Activated T-cell treated with anti-CD3 and anti-CD28 coated beads, Interleukin-2, amount 50 U/mL, for 4 hours (primary cell): ENCODE data around the gene ADPGK. TPM values are rescaled to one million over a fixed set of nuclear protein-coding genes. Genes with fewer than 3 reads are reported as not detected.
"Not testable (repeated sequence)": the region's sequence is repeated elsewhere in the genome, so short reads cannot be mapped to it uniquely, and the experiment has no call there.

Source experiments
- ATAC-seq, 2 donors: fragments of 200-7000 bp; cut with Tn5 transposase; one replicate each; pipeline ENCODE4 v1.10.0; 2021
- DNase-seq: peaks from one replicate; pipeline ENCODE4 v3.0.0-alpha.2; 2020
- H3K27me3 Mint-ChIP-seq: one replicate; pipeline ENCODE4 v1.8.0; 2021; ENCODE audit warnings: low read depth, mixed read lengths
- H3K36me3 Mint-ChIP-seq: one replicate; pipeline ENCODE4 v1.8.0; 2022; ENCODE audit warnings: mixed read lengths; ENCODE audit not compliant: insufficient read depth
- H3K4me1 Mint-ChIP-seq: one replicate; pipeline ENCODE4 v1.8.0; 2021; ENCODE audit warnings: low read depth, mixed read lengths
- H3K4me3 Mint-ChIP-seq: one replicate; pipeline ENCODE4 v1.8.0; 2021; ENCODE audit warnings: mild to moderate bottlenecking, moderate library complexity, mixed read lengths
- H3K9me3 Mint-ChIP-seq: one replicate; pipeline ENCODE4 v1.8.0; 2021; ENCODE audit warnings: mixed read lengths
- total RNA-seq, 3 donors: library from RNA; stranded (reverse); gene quantifications; one replicate each; pipeline ENCODE4 v1.2.1, GENCODE V29; 2021

Gene ADPGK
- total RNA-seq, 3 donors from 2014 or later, result 79.0 to 81.9 (median 81.8) TPM

DNA sequence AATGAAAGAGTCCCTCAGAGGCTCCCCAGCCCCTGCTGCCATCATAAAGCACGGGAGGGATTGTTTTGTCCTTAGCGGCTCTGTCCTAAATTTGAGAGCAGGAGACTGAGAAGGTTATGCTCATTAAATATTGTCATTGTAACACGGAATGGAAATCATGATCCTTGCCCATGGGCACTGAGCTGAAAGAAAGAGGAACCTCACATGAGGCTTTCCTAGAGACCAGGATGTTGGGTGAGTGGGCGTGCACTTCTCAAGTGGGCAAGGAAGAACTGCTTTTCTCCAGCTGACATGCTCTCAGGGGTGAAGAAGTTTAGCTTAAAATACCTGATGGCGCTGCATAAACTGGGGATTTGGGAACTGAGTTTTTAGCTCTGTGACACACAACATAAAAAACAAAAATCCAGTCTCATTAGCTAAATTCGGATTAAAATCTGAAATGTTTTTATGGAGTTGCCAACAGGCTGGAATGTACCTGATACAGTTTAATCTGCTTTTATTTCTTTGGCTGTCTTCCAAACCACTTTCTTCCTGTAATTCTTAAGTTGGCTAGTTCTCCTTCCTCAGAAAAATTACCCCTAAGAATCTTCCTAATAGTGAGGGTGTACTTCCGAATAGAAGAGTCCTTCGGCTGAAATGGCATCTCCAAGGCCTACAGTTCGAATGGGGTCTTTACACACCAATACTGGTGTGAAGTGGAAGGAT is 31.7 kb downstream of the ADPGK start:
- Mint-ChIP-seq H3K36me3 (peaks cover 49% of the 10 kb centered on the region), H3K9me3 (no peaks in the 10 kb centered on the region), H3K4me3 (no peak overlapping the region), H3K27me3 (no peaks in the 10 kb centered on the region), H3K4me1 (peaks cover 38% of the 10 kb centered on the region)
- no peak for DNase-seq
- no peak for ATAC-seq

DNA sequence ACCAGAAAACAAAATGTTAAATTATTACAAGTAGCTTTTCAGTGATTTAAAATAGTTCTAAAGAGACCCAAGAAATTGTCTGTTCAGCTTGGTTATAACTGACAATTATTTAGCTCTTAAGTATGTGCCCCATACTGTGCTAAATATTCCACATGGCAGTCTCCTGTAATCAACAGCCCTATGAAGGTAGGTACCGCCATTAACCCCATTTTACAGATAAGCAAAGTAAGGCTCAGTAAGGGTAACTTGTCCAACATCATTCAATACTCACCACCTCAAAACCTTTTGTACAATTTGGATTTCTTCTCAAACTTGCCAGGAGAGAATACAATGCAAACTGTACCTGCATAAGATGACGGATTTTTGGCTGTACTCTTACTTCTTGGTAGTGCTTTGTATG is 33.9 kb downstream of the ADPGK start:
- Mint-ChIP-seq H3K4me3 (no peak overlapping the region), H3K27me3 (no peaks in the 10 kb centered on the region), H3K9me3 (no peaks in the 10 kb centered on the region), H3K36me3 (peaks cover 36% of the 10 kb centered on the region), H3K4me1 (peaks cover 29% of the 10 kb centered on the region)
- ATAC-seq, result no peak
- DNase-seq, result no peak

DNA sequence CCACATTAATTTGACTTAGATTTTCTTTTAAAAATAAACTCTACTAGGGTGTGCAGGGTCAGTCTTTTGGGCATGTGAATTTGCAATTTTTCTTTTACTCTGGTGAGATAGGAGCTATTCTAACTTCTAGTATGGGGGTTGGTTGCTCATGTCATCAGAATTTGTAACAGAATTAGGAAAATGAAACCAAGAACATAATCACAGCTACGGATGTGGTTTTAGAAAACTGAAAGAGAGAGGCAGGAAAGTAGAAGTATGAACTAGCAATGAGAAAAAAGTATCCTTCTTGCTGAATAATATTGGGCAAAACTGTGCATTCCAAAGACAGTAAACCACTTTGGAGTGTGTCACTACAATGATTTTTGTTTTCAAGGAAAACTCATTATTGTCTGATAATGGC is 43.3 kb downstream of the ADPGK start:
- peaks cover 34% of the 10 kb centered on the region for H3K4me1 Mint-ChIP-seq
- DNase-seq (no peak), ATAC-seq (peak; percentile 87 to 88)
- H3K9me3 Mint-ChIP-seq, result no peaks in the 10 kb centered on the region
- H3K36me3 Mint-ChIP-seq, result peaks cover 44% of the 10 kb centered on the region
- H3K4me3 Mint-ChIP-seq, result peak overlapping the region; percentile 61
- H3K27me3 Mint-ChIP-seq, result no peaks in the 10 kb centered on the region

DNA sequence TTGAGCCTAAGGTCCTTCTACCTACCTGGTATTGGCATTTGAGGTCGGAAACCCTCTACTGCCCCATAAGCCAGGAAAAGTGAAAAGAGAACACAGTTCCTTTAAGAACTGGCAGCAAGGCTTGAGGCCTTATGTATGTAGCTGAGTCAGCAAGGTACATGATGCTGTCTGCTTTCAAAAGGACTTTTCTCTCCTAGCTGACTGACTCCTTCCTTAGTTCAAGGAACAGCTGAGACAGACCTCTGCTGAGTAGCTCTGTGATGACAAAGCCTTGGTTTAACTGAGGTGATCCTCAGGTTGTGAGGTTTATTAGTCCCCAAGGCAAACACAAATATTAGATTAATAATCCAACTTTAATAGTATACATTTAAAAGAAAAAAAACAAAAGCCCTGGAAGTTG is 45.8 kb downstream of the ADPGK start:
- Mint-ChIP-seq H3K4me3 (no peak overlapping the region), H3K4me1 (peaks cover 42% of the 10 kb centered on the region), H3K36me3 (peaks cover 55% of the 10 kb centered on the region), H3K27me3 (no peaks in the 10 kb centered on the region), H3K9me3 (no peaks in the 10 kb centered on the region)
- DNase-seq (no peak), ATAC-seq (no peak)

DNA sequence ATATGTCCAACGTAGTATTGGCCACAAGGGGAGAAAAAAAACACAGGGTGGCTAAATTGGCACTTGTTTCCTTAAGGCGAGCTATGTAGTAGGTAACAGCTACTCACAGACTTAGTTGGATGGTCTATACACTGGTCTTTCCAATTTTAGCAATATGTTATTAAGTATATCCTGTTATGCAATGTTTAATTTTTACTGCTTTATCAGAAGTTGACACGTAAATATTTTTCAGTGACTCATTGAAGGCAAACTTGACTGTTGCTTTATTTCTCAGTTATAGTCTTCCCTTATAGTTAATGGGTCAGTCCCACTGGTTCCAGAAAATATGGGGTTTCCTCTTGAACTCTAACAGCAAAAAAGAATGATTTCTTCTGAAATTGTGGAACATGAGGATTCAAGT is 46.5 kb downstream of the ADPGK start:
- Mint-ChIP-seq H3K4me1 (peaks cover 42% of the 10 kb centered on the region), H3K36me3 (peaks cover 54% of the 10 kb centered on the region), H3K4me3 (no peak overlapping the region), H3K27me3 (no peaks in the 10 kb centered on the region), H3K9me3 (no peaks in the 10 kb centered on the region)
- ATAC-seq, result no peak
- no peak for DNase-seq

DNA sequence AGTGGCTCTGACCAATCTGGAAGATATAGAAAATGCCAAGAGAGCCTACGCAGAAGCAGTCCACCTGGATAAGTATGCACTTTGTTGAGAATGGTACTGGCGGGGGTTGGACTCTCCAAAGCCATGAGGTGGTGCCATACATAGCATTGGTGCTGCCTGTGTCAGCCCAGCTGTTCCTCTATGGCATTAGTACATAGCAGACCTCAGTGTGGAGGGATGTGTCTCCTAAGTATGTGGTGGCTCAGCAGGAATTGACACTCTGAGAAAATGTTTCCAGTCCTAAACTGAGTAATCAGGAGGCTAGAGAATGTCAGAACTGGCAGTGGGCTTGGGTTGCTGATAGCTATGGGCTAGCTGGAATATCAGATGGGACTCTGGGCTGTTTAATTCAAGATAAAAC is 48.4 kb downstream of the ADPGK start:
- ATAC-seq (no peak), DNase-seq (no peak)
- Mint-ChIP-seq H3K27me3 (no peaks in the 10 kb centered on the region), H3K36me3 (peaks cover 51% of the 10 kb centered on the region), H3K4me3 (no peak overlapping the region), H3K9me3 (no peaks in the 10 kb centered on the region), H3K4me1 (peaks cover 24% of the 10 kb centered on the region)

DNA sequence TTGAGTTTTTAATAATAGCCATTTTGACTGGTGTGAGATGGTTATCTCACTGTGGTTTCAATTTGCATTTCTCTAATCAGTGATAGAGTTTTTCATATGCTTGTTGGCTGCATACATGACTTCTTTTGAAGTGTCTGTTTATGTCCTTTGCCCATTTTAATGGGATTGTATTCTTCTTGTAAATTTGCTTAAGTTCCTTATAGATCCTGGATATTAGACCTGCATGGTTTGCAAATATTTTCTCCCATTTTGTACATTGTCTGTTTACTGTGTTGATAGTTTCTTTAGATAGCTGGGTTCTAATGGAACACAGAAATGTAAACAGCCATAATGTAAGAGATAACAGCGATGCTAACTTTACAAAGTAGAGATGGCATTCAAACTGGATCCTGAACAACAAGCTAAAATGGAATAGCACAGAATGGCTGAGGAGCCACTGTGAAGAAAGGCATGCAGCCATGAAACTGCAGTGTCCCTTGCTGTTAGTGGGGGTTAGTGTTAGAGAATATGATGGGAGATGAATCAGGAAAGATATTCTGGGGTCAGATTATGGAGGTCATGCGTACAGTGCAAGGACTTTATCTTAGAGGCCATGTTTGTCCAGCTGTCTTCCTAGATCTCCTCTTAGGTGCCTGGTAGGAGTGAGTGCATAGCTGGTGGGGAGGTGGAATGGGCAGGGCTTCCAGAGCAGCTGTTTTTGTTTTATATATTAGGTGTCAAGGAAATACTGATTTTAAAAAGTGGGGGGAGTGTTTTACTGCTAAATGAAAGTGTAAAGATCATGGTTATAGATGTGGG is 49.4 kb downstream of the ADPGK start:
- H3K36me3 Mint-ChIP-seq, result peaks cover 43% of the 10 kb centered on the region
- no peaks in the 10 kb centered on the region for H3K9me3 Mint-ChIP-seq
- ATAC-seq (no peak), DNase-seq (no peak)
- H3K27me3 Mint-ChIP-seq, result no peaks in the 10 kb centered on the region
- H3K4me3 Mint-ChIP-seq, result no peak overlapping the region
- peaks cover 14% of the 10 kb centered on the region for H3K4me1 Mint-ChIP-seq

DNA sequence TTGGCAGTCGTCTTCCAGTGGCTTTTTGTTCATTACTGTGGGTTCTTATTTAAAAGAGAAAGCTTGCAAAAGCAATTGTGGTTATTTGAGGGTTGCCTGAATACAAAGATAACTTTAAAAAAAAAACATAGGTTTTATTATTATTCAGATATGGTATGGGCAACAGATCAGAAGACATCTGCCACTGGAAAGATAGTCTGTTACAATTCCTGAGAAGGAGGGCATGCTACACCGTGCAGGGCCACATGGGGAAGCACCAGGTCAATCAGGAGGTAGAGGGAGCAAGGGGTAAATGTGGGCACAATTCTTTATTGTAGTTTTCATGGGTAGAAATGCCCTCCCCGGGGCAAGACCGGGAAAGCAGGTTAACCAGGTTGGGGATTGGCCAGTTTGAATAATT is 51.0 kb downstream of the ADPGK start:
- no peak for ATAC-seq
- Mint-ChIP-seq H3K4me1 (peaks cover 8% of the 10 kb centered on the region), H3K9me3 (no peaks in the 10 kb centered on the region), H3K4me3 (no peak overlapping the region), H3K36me3 (peaks cover 36% of the 10 kb centered on the region), H3K27me3 (no peaks in the 10 kb centered on the region)
- DNase-seq, result no peak

DNA sequence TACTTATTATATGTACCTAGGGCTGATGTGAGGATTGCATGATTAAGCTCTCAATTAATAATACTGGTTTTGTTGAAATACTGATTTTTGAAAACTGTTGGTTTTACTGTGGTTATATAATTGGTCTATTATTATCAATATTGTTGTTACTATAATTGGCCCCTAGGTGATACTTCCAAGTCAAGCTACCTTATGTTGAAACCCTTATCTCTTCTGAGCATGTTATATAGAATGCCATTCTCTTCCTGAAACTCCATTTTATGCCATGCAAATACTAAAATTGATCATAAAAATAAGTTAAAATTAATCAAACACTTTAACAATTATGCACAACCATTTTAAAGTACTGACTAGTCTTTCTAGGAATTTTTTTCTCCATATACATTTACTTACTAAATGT is 51.5 kb downstream of the ADPGK start:
- H3K4me3 Mint-ChIP-seq, result no peak overlapping the region
- peaks cover 8% of the 10 kb centered on the region for H3K4me1 Mint-ChIP-seq
- H3K9me3 Mint-ChIP-seq, result no peaks in the 10 kb centered on the region
- no peaks in the 10 kb centered on the region for H3K27me3 Mint-ChIP-seq
- peaks cover 35% of the 10 kb centered on the region for H3K36me3 Mint-ChIP-seq
- ATAC-seq, result no peak
- DNase-seq, result no peak

DNA sequence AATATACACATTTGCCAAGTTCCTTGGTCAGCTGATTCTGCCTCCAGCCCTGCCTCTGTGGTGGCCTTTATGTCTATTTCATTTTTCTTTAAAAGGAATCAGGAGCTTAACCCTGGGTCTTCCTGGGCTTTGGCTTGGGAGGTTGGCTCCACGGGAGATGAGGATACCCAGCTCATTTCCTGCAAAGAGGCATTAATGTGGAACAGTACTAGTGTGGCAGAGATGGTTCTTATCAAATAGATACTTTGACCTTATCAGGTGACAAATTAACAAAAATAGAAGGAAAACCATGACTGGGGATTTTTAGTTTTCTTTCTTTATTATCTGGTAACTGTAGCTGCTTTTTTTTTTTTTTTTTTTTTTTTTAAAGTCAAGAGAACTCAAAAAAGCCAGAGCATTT is 54.7 kb downstream of the ADPGK start:
- Mint-ChIP-seq H3K4me3 (no peak overlapping the region), H3K4me1 (peaks cover 1% of the 10 kb centered on the region), H3K9me3 (no peaks in the 10 kb centered on the region), H3K27me3 (no peaks in the 10 kb centered on the region), H3K36me3 (peaks cover 26% of the 10 kb centered on the region)
- ATAC-seq, result no peak
- no peak for DNase-seq

DNA sequence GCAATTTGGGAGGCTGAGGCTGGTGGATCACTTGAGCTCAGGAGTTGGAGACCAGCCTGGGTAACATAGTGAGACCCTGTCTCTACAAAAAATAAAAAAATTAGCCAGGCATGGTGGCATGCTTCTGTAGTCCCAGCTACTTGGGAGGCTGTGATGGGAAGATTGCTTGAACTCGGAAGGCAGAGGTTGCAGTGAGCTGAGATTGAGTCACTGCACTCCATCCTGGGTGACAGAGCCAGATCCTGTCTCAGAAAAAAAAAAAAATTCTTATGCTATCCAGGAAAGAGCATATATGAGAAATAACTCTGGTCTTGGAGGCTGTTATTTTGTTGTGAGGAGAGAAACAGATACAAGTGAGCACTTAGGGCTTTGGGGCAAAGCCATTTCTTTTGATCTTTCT is 55.3 kb downstream of the ADPGK start:
- peaks cover 22% of the 10 kb centered on the region for H3K36me3 Mint-ChIP-seq
- not testable (repeated sequence) for ATAC-seq, H3K9me3 Mint-ChIP-seq, DNase-seq, H3K4me1 Mint-ChIP-seq, H3K27me3 Mint-ChIP-seq, H3K4me3 Mint-ChIP-seq

DNA sequence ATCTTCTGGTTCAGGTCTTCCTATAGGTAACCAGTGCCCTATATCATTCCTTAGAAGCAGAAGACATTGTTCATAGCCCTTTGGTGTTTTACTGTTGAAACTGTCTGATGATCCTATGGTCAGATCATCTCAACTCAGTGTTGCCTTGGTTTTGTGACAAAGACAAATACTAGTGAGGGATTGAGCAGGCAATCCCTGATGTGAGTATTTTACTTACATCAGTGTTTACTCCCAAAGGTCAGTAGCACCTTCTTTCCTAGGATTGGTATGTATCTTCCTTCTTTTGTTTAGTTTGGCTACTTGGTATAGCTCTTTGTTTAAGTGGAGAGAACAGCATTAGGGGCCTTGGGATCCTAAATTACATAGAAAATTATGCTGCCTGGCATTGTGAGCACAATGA is 56.4 kb downstream of the ADPGK start:
- Mint-ChIP-seq H3K4me1 (peaks cover 1% of the 10 kb centered on the region), H3K27me3 (no peaks in the 10 kb centered on the region), H3K4me3 (no peak overlapping the region), H3K9me3 (no peaks in the 10 kb centered on the region), H3K36me3 (peaks cover 21% of the 10 kb centered on the region)
- ATAC-seq (no peak), DNase-seq (no peak)

DNA sequence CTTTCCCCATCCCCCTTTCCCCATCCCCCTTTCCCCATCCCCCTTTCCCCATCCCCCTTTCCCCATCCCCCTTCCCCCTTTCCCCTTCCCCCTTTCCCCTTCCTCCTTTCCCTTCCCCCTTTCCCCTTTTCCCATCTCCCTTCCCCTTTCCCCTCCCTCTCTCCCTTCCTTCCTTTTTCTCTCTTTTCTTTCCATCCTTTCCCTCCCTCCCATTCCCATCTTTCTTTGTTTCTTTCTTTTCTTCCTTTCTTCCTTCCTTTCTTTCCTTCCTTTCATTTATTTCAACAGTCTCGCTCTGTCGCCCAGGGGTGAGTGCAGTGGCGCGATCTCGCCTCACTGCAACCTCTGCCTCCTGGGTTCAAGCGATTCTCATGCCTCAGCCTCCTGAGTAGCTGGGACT is 57.7 kb downstream of the ADPGK start:
- peaks cover 14% of the 10 kb centered on the region for H3K36me3 Mint-ChIP-seq
- H3K4me1 Mint-ChIP-seq, H3K4me3 Mint-ChIP-seq, H3K9me3 Mint-ChIP-seq, DNase-seq, H3K27me3 Mint-ChIP-seq, ATAC-seq: not testable (repeated sequence)

DNA sequence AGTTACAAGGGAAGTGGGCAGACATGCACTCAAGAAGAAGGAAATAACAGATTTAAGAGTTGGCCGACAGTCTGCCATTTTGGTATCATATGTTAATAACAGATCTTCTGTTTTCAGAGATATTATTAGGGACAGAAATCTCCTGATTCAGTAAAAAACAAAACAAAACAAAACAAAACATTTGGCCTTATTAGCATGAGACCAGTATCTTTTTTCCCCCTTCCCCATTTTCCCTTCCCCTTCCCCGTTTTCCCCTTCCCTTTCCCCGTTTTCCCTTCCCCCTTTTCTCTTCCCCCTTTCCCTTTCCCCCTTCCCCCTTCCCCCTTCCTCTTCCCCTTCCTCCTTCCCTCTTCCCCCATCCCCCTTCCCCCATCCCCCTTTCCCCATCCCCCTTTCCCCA is 58.1 kb downstream of the ADPGK start:
- Mint-ChIP-seq H3K36me3 (peaks cover 14% of the 10 kb centered on the region), H3K4me1 (peaks cover 2% of the 10 kb centered on the region), H3K27me3 (no peaks in the 10 kb centered on the region), H3K9me3 (no peaks in the 10 kb centered on the region), H3K4me3 (no peak overlapping the region)
- no peak for ATAC-seq
- DNase-seq, result no peak

DNA sequence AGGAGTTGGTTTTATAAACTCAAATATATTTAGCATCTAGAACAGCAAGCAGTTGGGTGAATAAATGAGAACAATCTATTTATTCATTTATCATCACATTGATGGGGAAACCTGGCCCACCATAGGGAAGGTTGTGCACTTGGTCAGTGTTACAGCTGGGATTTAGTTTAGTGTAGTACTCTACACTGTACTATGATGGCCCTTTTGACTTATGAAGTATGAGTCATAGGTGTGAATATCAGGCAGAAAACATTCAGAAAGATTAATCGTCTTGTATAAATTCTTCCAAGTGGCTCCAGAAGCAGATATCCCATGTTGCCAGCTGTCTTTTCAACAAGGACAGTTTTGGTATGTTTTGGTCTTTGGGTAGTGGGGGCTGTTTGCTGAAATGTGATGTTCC is 59.5 kb downstream of the ADPGK start:
- no peak for DNase-seq
- no peaks in the 10 kb centered on the region for H3K27me3 Mint-ChIP-seq
- H3K4me3 Mint-ChIP-seq, result no peak overlapping the region
- peaks cover 2% of the 10 kb centered on the region for H3K4me1 Mint-ChIP-seq
- H3K36me3 Mint-ChIP-seq, result peaks cover 14% of the 10 kb centered on the region
- no peaks in the 10 kb centered on the region for H3K9me3 Mint-ChIP-seq
- ATAC-seq, result no peak
